Measurements from ENCODE around the gene PLXDC1.

Gene PLXDC1

DNA sequence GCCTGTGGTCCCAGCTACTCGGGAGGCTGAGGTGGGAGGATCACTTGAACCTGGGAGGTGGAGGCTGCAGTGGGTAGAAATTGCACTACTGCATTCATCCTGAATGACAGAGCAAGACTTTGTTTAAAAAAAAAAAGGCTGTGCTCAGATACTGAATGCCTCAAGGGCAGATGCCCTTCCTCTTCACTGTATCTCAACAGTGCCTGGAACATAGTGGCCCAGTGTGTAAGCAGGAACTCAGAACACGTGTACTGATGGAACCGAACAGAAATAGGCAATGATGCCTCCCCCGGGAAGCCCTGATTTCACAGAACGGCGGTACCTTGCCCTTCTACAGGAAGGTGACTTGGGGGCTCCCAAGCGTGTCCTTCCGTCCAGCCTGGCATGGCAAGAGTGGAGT is 46.8 kb downstream of the PLXDC1 start (continued):
- no peak for TF ChIP-seq POU6F1 (CRISPR knock-in tag; IDR thresholded peaks at IDR 0.05; ENCODE audit: borderline replicate concordance, low read depth)
- no peak for TF ChIP-seq GLIS3 (CRISPR knock-in tag; IDR thresholded peaks at IDR 0.05)
- no peak for TF ChIP-seq SNAI2 (CRISPR knock-in tag; IDR thresholded peaks at IDR 0.05)
- no peak for TF ChIP-seq ESRRG (CRISPR knock-in tag; IDR thresholded peaks at IDR 0.05)
- TF ChIP-seq, protein P1, sequence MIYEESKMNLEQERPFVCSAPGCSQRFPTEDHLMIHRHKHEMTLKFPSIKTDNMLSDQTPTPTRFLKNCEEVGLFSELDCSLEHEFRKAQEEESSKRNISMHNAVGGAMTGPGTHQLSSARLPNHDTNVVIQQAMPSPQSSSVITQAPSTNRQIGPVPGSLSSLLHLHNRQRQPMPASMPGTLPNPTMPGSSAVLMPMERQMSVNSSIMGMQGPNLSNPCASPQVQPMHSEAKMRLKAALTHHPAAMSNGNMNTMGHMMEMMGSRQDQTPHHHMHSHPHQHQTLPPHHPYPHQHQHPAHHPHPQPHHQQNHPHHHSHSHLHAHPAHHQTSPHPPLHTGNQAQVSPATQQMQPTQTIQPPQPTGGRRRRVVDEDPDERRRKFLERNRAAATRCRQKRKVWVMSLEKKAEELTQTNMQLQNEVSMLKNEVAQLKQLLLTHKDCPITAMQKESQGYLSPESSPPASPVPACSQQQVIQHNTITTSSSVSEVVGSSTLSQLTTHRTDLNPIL (CRISPR knock-in tag; IDR thresholded peaks at IDR 0.05; ENCODE audit: low read depth): no peak
- no peak for TF ChIP-seq TCF4 (CRISPR knock-in tag; IDR thresholded peaks at IDR 0.05; ENCODE audit: borderline replicate concordance)
- no peak for TF ChIP-seq CSDC2 (CRISPR knock-in tag; IDR thresholded peaks at IDR 0.05)
- TF ChIP-seq OSR1 (CRISPR knock-in tag; IDR thresholded peaks at IDR 0.05): no peak
- no peak for TF ChIP-seq ARNTL (CRISPR knock-in tag; IDR thresholded peaks at IDR 0.05; ENCODE audit: borderline replicate concordance, low read depth)
- TF ChIP-seq ZNF8 (CRISPR knock-in tag; IDR thresholded peaks at IDR 0.05): no peak

GRCh38 chr17:39104046-39104445 is 47.4 kb downstream of the PLXDC1 start:
- no peak for ATAC-seq
- TF ChIP-seq ARNTL (CRISPR knock-in tag; IDR thresholded peaks at IDR 0.05; ENCODE audit: borderline replicate concordance, low read depth): no peak
- TF ChIP-seq, protein P2, sequence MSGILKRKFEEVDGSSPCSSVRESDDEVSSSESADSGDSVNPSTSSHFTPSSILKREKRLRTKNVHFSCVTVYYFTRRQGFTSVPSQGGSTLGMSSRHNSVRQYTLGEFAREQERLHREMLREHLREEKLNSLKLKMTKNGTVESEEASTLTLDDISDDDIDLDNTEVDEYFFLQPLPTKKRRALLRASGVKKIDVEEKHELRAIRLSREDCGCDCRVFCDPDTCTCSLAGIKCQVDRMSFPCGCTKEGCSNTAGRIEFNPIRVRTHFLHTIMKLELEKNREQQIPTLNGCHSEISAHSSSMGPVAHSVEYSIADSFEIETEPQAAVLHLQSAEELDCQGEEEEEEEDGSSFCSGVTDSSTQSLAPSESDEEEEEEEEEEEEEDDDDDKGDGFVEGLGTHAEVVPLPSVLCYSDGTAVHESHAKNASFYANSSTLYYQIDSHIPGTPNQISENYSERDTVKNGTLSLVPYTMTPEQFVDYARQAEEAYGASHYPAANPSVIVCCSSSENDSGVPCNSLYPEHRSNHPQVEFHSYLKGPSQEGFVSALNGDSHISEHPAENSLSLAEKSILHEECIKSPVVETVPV (CRISPR knock-in tag; IDR thresholded peaks at IDR 0.05): no peak

DNA sequence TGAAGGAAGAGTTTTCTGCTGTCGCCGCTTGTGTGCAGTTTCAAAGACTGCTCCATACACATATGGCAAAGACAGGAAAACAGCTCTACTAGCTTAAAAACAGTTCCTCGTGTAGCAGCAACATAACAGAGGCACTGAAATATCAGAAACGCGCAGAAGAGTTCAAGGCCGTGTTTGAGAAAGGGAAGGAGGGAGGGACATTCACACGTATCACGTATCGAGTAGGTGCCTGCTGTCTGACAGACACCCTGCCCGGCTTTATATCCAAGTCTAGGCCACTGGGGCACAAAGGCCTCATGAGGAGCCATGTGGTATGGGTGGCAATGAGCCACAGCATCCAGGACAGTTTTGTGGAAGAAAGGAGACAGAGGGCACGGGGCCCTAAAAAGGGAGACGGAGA is 50.3 kb downstream of the PLXDC1 start:
- TF ChIP-seq TCF4 (CRISPR knock-in tag; IDR thresholded peaks at IDR 0.05; ENCODE audit: borderline replicate concordance): no peak
- TF ChIP-seq, protein P3, sequence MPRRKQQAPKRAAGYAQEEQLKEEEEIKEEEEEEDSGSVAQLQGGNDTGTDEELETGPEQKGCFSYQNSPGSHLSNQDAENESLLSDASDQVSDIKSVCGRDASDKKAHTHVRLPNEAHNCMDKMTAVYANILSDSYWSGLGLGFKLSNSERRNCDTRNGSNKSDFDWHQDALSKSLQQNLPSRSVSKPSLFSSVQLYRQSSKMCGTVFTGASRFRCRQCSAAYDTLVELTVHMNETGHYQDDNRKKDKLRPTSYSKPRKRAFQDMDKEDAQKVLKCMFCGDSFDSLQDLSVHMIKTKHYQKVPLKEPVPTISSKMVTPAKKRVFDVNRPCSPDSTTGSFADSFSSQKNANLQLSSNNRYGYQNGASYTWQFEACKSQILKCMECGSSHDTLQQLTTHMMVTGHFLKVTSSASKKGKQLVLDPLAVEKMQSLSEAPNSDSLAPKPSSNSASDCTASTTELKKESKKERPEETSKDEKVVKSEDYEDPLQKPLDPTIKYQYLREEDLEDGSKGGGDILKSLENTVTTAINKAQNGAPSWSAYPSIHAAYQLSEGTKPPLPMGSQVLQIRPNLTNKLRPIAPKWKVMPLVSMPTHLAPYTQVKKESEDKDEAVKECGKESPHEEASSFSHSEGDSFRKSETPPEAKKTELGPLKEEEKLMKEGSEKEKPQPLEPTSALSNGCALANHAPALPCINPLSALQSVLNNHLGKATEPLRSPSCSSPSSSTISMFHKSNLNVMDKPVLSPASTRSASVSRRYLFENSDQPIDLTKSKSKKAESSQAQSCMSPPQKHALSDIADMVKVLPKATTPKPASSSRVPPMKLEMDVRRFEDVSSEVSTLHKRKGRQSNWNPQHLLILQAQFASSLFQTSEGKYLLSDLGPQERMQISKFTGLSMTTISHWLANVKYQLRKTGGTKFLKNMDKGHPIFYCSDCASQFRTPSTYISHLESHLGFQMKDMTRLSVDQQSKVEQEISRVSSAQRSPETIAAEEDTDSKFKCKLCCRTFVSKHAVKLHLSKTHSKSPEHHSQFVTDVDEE (CRISPR knock-in tag; IDR thresholded peaks at IDR 0.05): no peak
- TF ChIP-seq ARNTL (CRISPR knock-in tag; IDR thresholded peaks at IDR 0.05; ENCODE audit: borderline replicate concordance, low read depth): no peak
- TF ChIP-seq ISL1 (CRISPR knock-in tag; IDR thresholded peaks at IDR 0.05): no peak
- TF ChIP-seq ESRRG (CRISPR knock-in tag; IDR thresholded peaks at IDR 0.05): no peak
- no peak for TF ChIP-seq GLIS3 (CRISPR knock-in tag; IDR thresholded peaks at IDR 0.05)
- no peak for TF ChIP-seq ZNF565 (CRISPR knock-in tag; conservative IDR thresholded peaks at IDR 0.05; ENCODE audit: low read depth)
- TF ChIP-seq ZFP3 (CRISPR knock-in tag; IDR thresholded peaks at IDR 0.05): no peak
- no peak for TF ChIP-seq OSR1 (CRISPR knock-in tag; IDR thresholded peaks at IDR 0.05)
- TF ChIP-seq SNAI2 (CRISPR knock-in tag; IDR thresholded peaks at IDR 0.05): no peak
- ATAC-seq: no peak

DNA sequence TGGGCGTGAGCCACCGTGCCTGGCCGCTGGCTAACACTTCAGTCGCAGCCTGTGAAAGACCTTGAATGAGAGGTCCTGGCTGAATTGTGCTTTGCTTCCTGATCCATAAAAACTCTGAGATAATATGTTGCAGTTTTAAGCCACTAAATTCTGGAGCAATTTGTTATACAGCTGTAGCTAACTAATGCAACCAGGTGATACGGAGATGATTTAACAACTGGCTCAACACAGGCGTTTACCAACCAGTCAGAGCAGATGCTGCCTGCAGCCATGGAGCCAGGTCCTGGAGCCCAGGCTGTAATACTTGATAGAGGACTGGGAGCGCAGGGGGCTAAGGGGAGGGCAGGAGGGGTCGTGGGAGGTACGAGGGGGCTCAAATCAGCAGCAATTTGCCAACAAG is 50.9 kb downstream of the PLXDC1 start:
- TF ChIP-seq, protein P3 (CRISPR knock-in tag; IDR thresholded peaks at IDR 0.05): no peak
- TF ChIP-seq, protein P2 (CRISPR knock-in tag; IDR thresholded peaks at IDR 0.05): no peak
- TF ChIP-seq RARB (CRISPR knock-in tag; IDR thresholded peaks at IDR 0.05): no peak
- no peak for ATAC-seq

Measured in SK-N-SH treated with all-trans-retinoic acid at 6 μM for 48 hours (cell line).